A549 (cell line): ENCODE results near the gene BTBD8. TPM values are rescaled to one million over a fixed set of nuclear protein-coding genes. Genes with fewer than 3 reads are reported as not detected.

Experiments used
- ATAC-seq, 2 experiments: fragments of 200-7000 bp in 1 of 2; fragments of >200 bp in 1 of 2; cut with Nextera tagmentation in 1 of 2; cut with Tn5 transposase in 1 of 2; 3 replicates each; pipeline versions ENCODE4 v1.8.0 to v1.9.1; 2018 to 2020; ENCODE audit warnings: mild to moderate bottlenecking in 1 of 2, moderate library complexity in 1 of 2
- CTCF ChIA-PET: fragments of 300-600 bp; sonication (Branson Sonifier 250); formaldehyde crosslinking; extraction: SDS; loops from one replicate; lab custom pipeline; 2021; ENCODE audit warnings: antibody characterized with exemption, inconsistent platforms; lab: Yijun Ruan, JAX
- POLR2A ChIA-PET: fragments of 350-600 bp; formaldehyde crosslinking; extraction: SDS; loops from one replicate; lab custom pipeline; 2021; ENCODE audit warnings: antibody characterized with exemption, inconsistent platforms; lab: Yijun Ruan, JAX
- DNase-seq, 2 experiments: peaks; one replicate each; pipeline versions ENCODE4 v3.0.0 to v3.0.0-alpha.2; 2011 to 2016; ENCODE audit warnings: low read depth in 1 of 2, low spot score in 1 of 2
- FAIRE-seq: peaks from 2 replicates; lab custom pipeline; 2011; peaks lifted over from hg19 to GRCh38; lab: Jason Lieb, UNC
- H3K27ac ChIP-seq, 2 experiments: fragments of >200 bp; sonication (Bioruptor Twin); formaldehyde crosslinking; 3 replicates each; pipeline ENCODE4 v1.5.1; 2016 to 2017
- H3K4me1 ChIP-seq: fragments of >200 bp; sonication (Bioruptor Twin); formaldehyde crosslinking; 3 replicates; pipeline ENCODE4 v1.6.1; 2016
- H3K4me2 ChIP-seq: fragments of >200 bp; sonication (Bioruptor Twin); formaldehyde crosslinking; 3 replicates; pipeline ENCODE4 v1.6.1; 2016
- H3K4me3 ChIP-seq: fragments of >200 bp; sonication (Bioruptor Twin); formaldehyde crosslinking; 3 replicates; pipeline ENCODE4 v1.5.1; 2016
- H3K9me3 ChIP-seq: fragments of >200 bp; sonication (Bioruptor Twin); formaldehyde crosslinking; 3 replicates; pipeline ENCODE4 v1.6.1; 2016
- BCL3 ChIP-seq: fragments of >200 bp; sonication (Bioruptor Twin); formaldehyde crosslinking; IDR thresholded peaks from 3 replicates; pipeline ENCODE4 v1.6.1; 2016
- BHLHE40 ChIP-seq: IDR thresholded peaks from 2 replicates; pipeline ENCODE4 v1.6.1; 2012; ENCODE audit warnings: low read depth, low read length, inconsistent platforms
- CBX2 ChIP-seq: fragments of 200-600 bp; sonication (generic); IDR thresholded peaks from 2 replicates; pipeline ENCODE4 v1.6.1; 2016; ENCODE audit warnings: low read depth, mild to moderate bottlenecking, borderline replicate concordance
- CBX8 ChIP-seq: fragments of 200-600 bp; sonication (generic); IDR thresholded peaks from 2 replicates; pipeline ENCODE4 v1.6.1; 2016
- CTCF ChIP-seq: fragments of >200 bp; sonication (Bioruptor Twin); formaldehyde crosslinking; IDR thresholded peaks from 3 replicates; pipeline ENCODE4 v1.5.1; 2016
- E2F6 ChIP-seq: IDR thresholded peaks from 2 replicates; pipeline ENCODE4 v1.6.1; 2012; ENCODE audit warnings: low read depth, borderline replicate concordance
- EP300 ChIP-seq, 2 experiments: fragments of >200 bp; sonication (Bioruptor Twin); formaldehyde crosslinking; IDR thresholded peaks; 2 replicates in 1 of 2; 3 replicates in 1 of 2; pipeline ENCODE4 v1.6.1; 2016 to 2017
- GATA3 ChIP-seq: IDR thresholded peaks from 2 replicates; pipeline ENCODE4 v1.6.1; 2012; ENCODE audit warnings: borderline replicate concordance
- HES2 ChIP-seq: fragments of >200 bp; sonication (Bioruptor Twin); formaldehyde crosslinking; IDR thresholded peaks from 2 replicates; pipeline ENCODE4 v1.6.1; 2016
- HOXA7 ChIP-seq: fragments of 250-450 bp; sonication (Bioruptor Pico); IDR thresholded peaks from 2 replicates; pipeline ENCODE4 v1.5.0; 2020; ENCODE audit warnings: mild to moderate bottlenecking, moderate library complexity
- HOXB5 ChIP-seq: fragments of 250-450 bp; sonication (Bioruptor Pico); IDR thresholded peaks from 2 replicates; pipeline ENCODE4 v1.5.0; 2020; ENCODE audit warnings: mild to moderate bottlenecking, moderate library complexity
- JUN ChIP-seq, 2 experiments: fragments of >200 bp; sonication (Bioruptor Twin); formaldehyde crosslinking; IDR thresholded peaks; 2 replicates in 1 of 2; 3 replicates in 1 of 2; pipeline ENCODE4 v1.6.1; 2016 to 2017
- KDM5A ChIP-seq: fragments of 200-600 bp; sonication (generic); IDR thresholded peaks from 2 replicates; pipeline ENCODE4 v1.6.1; 2016; ENCODE audit warnings: antibody characterized with exemption, mild to moderate bottlenecking
- MAFK ChIP-seq: fragments of 450-650 bp; IDR thresholded peaks from 2 replicates; pipeline ENCODE4 v1.6.1; 2014; ENCODE audit not compliant: partially characterized antibody
- POLR2AphosphoS2 ChIP-seq: conservative IDR thresholded peaks from 2 replicates; pipeline ENCODE4 v1.6.1; 2012; ENCODE audit warnings: low read length, improper control_type of control experiment, inconsistent platforms
- RCOR1 ChIP-seq: fragments of 150-350 bp; IDR thresholded peaks from 2 replicates; pipeline ENCODE4 v1.6.1; 2014; ENCODE audit warnings: antibody characterized with exemption, low read length, low read depth
- SREBF2 ChIP-seq: fragments of 450-650 bp; IDR thresholded peaks from 2 replicates; pipeline ENCODE4 v1.6.1; 2014; ENCODE audit warnings: mild to moderate bottlenecking, moderate library complexity
- TFCP2L1 ChIP-seq: fragments of 250-450 bp; sonication (Bioruptor Pico); IDR thresholded peaks from 2 replicates; pipeline ENCODE4 v1.5.0; 2021; ENCODE audit warnings: mild to moderate bottlenecking
- USF2 ChIP-seq: fragments of 450-650 bp; IDR thresholded peaks from 2 replicates; pipeline ENCODE4 v1.6.1; 2014; ENCODE audit warnings: antibody characterized with exemption
- ZFP36 ChIP-seq: fragments of 450-650 bp; IDR thresholded peaks from 2 replicates; pipeline ENCODE4 v1.6.1; 2014; ENCODE audit warnings: borderline replicate concordance; ENCODE audit not compliant: partially characterized antibody
- ZNF302 ChIP-seq: fragments of 250-450 bp; sonication (Bioruptor Pico); IDR thresholded peaks from 2 replicates; pipeline ENCODE4 v1.9.0; 2021; ENCODE audit warnings: inconsistent platforms, mild to moderate bottlenecking, moderate library complexity
- WGBS: methylation state at CpG from one replicate; pipeline ENCODE4 v1.1.6; 2017; ENCODE audit errors: missing lambda C conversion rate; 5-methylcytosine and 5-hydroxymethylcytosine counted together
- polyA plus RNA-seq, 4 experiments: library from polyadenylated mRNA; depleted of rRNA in 3 of 4; stranded (reverse); fragments of >200 nt; fragmentation: RNase III in 1 of 4; extraction: RNeasy Plus Mini Kit Qiagen cat#74134 plus additional on column Dnase treatment in 1 of 4; gene quantifications; 2 replicates in 3 of 4; 3 replicates in 1 of 4; pipeline ENCODE4 v1.2.3, GENCODE V29; 2011 to 2017

Gene BTBD8
- polyA plus RNA-seq, 2 of the 4 experiments (the other 2 are of a cell fraction) = 0.80 to 2.5 TPM

- Histone ChIP-seq H3K9me3 (no peaks in the 10 kb centered on the region), H3K4me1 (no peaks in the 10 kb centered on the region), H3K4me2 (no peak overlapping the region), H3K4me3 (no peak overlapping the region), H3K27ac (no peak overlapping the region)
- WGBS = 81% methylated on average over 1 of the region's 1 CpG
- FAIRE-seq = no peak
- CTCF ChIA-PET = no interaction called here
- TF ChIP-seq BCL3 (no peak), ZNF302 (CRISPR knock-in tag) (no peak), MAFK (no peak), CTCF (no peak), BHLHE40 (no peak), RCOR1 (no peak), HOXA7 (no peak), POLR2AphosphoS2 (no peak), TFCP2L1 (CRISPR knock-in tag) (no peak), GATA3 (no peak)
- POLR2A ChIA-PET = no interaction called here
- no peak for DNase-seq
- ATAC-seq = no peak
These were observed 105.9 kb downstream of the BTBD8 start for GRCh38 chr1:92186081-92186480.

- Histone ChIP-seq H3K9me3 (no peaks in the 10 kb centered on the region), H3K4me2 (no peak overlapping the region), H3K4me1 (no peaks in the 10 kb centered on the region), H3K4me3 (no peak overlapping the region), H3K27ac (no peak overlapping the region)
- FAIRE-seq (no peak), DNase-seq (no peak), ATAC-seq (no peak)
- 37% methylated on average over 7 of the region's 7 CpGs for WGBS
- CTCF ChIA-PET = interaction anchor here (0.7 kb wide), 1 partner anchor 10 kb away, joined by 3 read pairs; no protein-coding TSS in a partner anchor
- no peak for TF ChIP-seq JUN (IDR thresholded peaks at IDR 0.05)
- no peak for TF ChIP-seq ZFP36
- TF ChIP-seq E2F6 = no peak
- no peak for TF ChIP-seq HOXB5 (CRISPR knock-in tag)
- no peak for TF ChIP-seq CBX2
- POLR2A ChIA-PET = no interaction called here
These were observed 108.5 kb downstream of the BTBD8 start for GRCh38 chr1:92188436-92189255.

GRCh38 chr1:92191726-92192125 is 111.6 kb downstream of the BTBD8 start:
- POLR2A ChIA-PET = no interaction called here
- DNase-seq = no peak
- Histone ChIP-seq H3K27ac (no peak overlapping the region), H3K4me2 (no peak overlapping the region), H3K4me1 (no peaks in the 10 kb centered on the region), H3K9me3 (no peaks in the 10 kb centered on the region), H3K4me3 (no peak overlapping the region)
- WGBS = 74% methylated on average over 2 of the region's 2 CpGs
- TF ChIP-seq SREBF2 = no peak
- no peak for FAIRE-seq
- ATAC-seq = no peak
- CTCF ChIA-PET = no interaction called here

GRCh38 chr1:92192246-92192645 is 112.1 kb downstream of the BTBD8 start:
- H3K4me2 ChIP-seq = no peak overlapping the region
- CTCF ChIA-PET = interaction anchor here (0.5 kb wide), 1 partner anchor 16 kb away, joined by 5 read pairs; no protein-coding TSS in a partner anchor
- POLR2A ChIA-PET = no interaction called here
- ATAC-seq (no peak), DNase-seq (no peak), FAIRE-seq (no peak)
- H3K4me3 ChIP-seq = no peak overlapping the region
- no peaks in the 10 kb centered on the region for H3K9me3 ChIP-seq
- no peaks in the 10 kb centered on the region for H3K4me1 ChIP-seq
- 97% methylated on average over 5 of the region's 9 CpGs for WGBS
- no peak overlapping the region for H3K27ac ChIP-seq
- TF ChIP-seq HES2 (no peak), CTCF (no peak), JUN (IDR thresholded peaks at IDR 0.05) (no peak), EP300 (IDR thresholded peaks at IDR 0.05) (no peak), CBX2 (no peak), RCOR1 (no peak), USF2 (no peak), CBX8 (no peak), BCL3 (no peak), KDM5A (no peak)
